ENCODE results near the gene SCN5A. TPM values are rescaled to one million over a fixed set of nuclear protein-coding genes. Genes with fewer than 3 reads are reported as not detected.

Gene SCN5A
- 1 to 10 TPM in 1 of 7 donors, under 1 TPM in 3, not detected in 3; 0.17 to 1.2 (median 0.48) TPM for total RNA-seq
- under 1 TPM; 0.02 to 0.06 (median 0.02) TPM for polyA plus RNA-seq
- long read RNA-seq, donor 1, result 0 reads
- long read RNA-seq, donor 2, result 0 reads

- TF ChIP-seq POLR2AphosphoS5 (IDR thresholded peaks at IDR 0.05), result no peak
- peak within 1 kb of the TSS in 1 of 8 donors; percentile 49 for H3K27ac ChIP-seq
- 0 to 3% (median 2%) methylated on average over 8 to 76 of the region's 76 CpGs for WGBS, 5 donors
Measured at GRCh38 chr3:38649500-38650247, at the start of gene SCN5A. TSS of gene SCN5A (minus strand) at chr3:38649687. CDS start at chr3:38633307, 16,380 bp downstream.

GRCh38 chr3:38698760-38699159 lies 49.3 kb upstream of the SCN5A start:
- no peak for DNase-seq
- Histone ChIP-seq H3K36me3 (no peaks in the 10 kb centered on the region), H3K27ac (no peak overlapping the region), H3K9me3 (no peaks in the 10 kb centered on the region), H3K27me3 (replicated peaks in 1 of 7) (no peaks in the 10 kb centered on the region), H3K4me3 (no peak overlapping the region), H3K4me1 (no peaks in the 10 kb centered on the region)
- no peak for TF ChIP-seq POLR2AphosphoS5 (IDR thresholded peaks at IDR 0.05)
- no peak for TF ChIP-seq CTCF (IDR thresholded peaks at IDR 0.05 in 8 of 11, conservative IDR thresholded peaks at IDR 0.05 in 3 of 11)
- WGBS, 5 donors, result 83 to 93% (median 89%) methylated on average over 5 of the region's 5 CpGs
- intact Hi-C loops (cut with DNase I; ENCODE audit: low total_unique reads), result no loop called here

More at GRCh38 chr3:38649500-38650247, at the start of gene SCN5A:
- Histone ChIP-seq H3K36me3 (no peaks in the 10 kb centered on the region), H3K4me3 (peak within 1 kb of the TSS; percentile 28 to 72 (median 40)), H3K9me3 (no peaks in the 10 kb centered on the region), H3K27me3 (replicated peaks in 1 of 7) (peaks cover 4 to 95% (median 41%) of the 10 kb centered on the region in 7 donors), H3K4me1 (peaks cover 0 to 30% (median 23%) of the 10 kb centered on the region in 6 donors)
- intact Hi-C loops (cut with DNase I; ENCODE audit: low total_unique reads), result loop anchor here (5.0 kb wide), 1 partner anchor 127 kb away; no protein-coding TSS in a partner anchor
- peak; percentile 80 for DNase-seq

- TF ChIP-seq POLR2AphosphoS5 (IDR thresholded peaks at IDR 0.05), result no peak
- no peak for TF ChIP-seq CTCF (IDR thresholded peaks at IDR 0.05 in 8 of 11, conservative IDR thresholded peaks at IDR 0.05 in 3 of 11)
- no peak for TF ChIP-seq POLR2A (IDR thresholded peaks at IDR 0.05)
- Histone ChIP-seq H3K27me3 (replicated peaks in 1 of 7) (no peaks in the 10 kb centered on the region), H3K4me1 (no peaks in the 10 kb centered on the region), H3K4me3 (no peak overlapping the region), H3K27ac (no peak overlapping the region), H3K9me3 (no peaks in the 10 kb centered on the region), H3K36me3 (no peaks in the 10 kb centered on the region)
- intact Hi-C loops (cut with DNase I; ENCODE audit: low total_unique reads), result no loop called here
- DNase-seq, result no peak
- WGBS, 5 donors, result 92 to 97% (median 95%) methylated on average over 12 of the region's 12 CpGs
Measured at GRCh38 chr3:38698061-38698460, 48.6 kb upstream of the SCN5A start.

GRCh38 chr3:38696034-38696433 lies 46.5 kb upstream of the SCN5A start:
- DNase-seq, result no peak
- Histone ChIP-seq H3K4me1 (no peaks in the 10 kb centered on the region), H3K4me3 (no peak overlapping the region), H3K27ac (no peak overlapping the region), H3K9me3 (no peaks in the 10 kb centered on the region), H3K36me3 (no peaks in the 10 kb centered on the region), H3K27me3 (replicated peaks in 1 of 7) (no peaks in the 10 kb centered on the region)
- WGBS, 5 donors, result 74 to 83% (median 82%) methylated on average over 2 of the region's 2 CpGs
- intact Hi-C loops (cut with DNase I; ENCODE audit: low total_unique reads), result no loop called here
- TF ChIP-seq POLR2AphosphoS5 (IDR thresholded peaks at IDR 0.05) (no peak), POLR2A (IDR thresholded peaks at IDR 0.05) (no peak), CTCF (IDR thresholded peaks at IDR 0.05 in 8 of 11, conservative IDR thresholded peaks at IDR 0.05 in 3 of 11) (no peak)
